Colonic mucosa (tissue), 4 donors: Measurements from ENCODE around the gene TBC1D32. TPM values are rescaled to one million over a fixed set of nuclear protein-coding genes. Genes with fewer than 3 reads are reported as not detected.
"Not testable (repeated sequence)": the region's sequence is repeated elsewhere in the genome, so short reads cannot be mapped to it uniquely, and the experiment has no call there.

Experiments
- DNase-seq: peaks from one replicate; pipeline ENCODE4 v3.0.0-alpha.2; 2020
- H3K27ac ChIP-seq: fragments of 200-600 bp; one replicate; pipeline ENCODE4 v1.8.0; 2021
- H3K27me3 ChIP-seq: fragments of 200-600 bp; one replicate; pipeline ENCODE4 v1.8.0; 2021
- H3K36me3 ChIP-seq: fragments of 200-600 bp; one replicate; pipeline ENCODE4 v1.8.0; 2021
- H3K4me1 ChIP-seq: fragments of 200-600 bp; one replicate; pipeline ENCODE4 v1.8.0; 2021; ENCODE audit warnings: mild to moderate bottlenecking
- H3K4me3 ChIP-seq: fragments of 200-600 bp; one replicate; pipeline ENCODE4 v1.8.0; 2021
- H3K9ac ChIP-seq, 2 donors: one replicate each; pipeline ENCODE4 v1.7.0; 2013; ENCODE audit warnings: control low read depth in 2 of 2, low read depth in 2 of 2, low read length in 2 of 2
- H3K9me3 ChIP-seq: fragments of 200-600 bp; one replicate; pipeline ENCODE4 v1.8.0; 2021
- intact Hi-C: fragments of 100-400 bp; cut with DNase I; formaldehyde crosslinking; loops from one replicate; pipeline ENCODE4 v1.14.1; 2022
- total RNA-seq, 2 donors: library from RNA; stranded (reverse); fragmentation: NEBNext Ultra II Directional in 1 of 2; extraction: Animal tissue kit (Norgen Biotek cat#: 25700) in 1 of 2; gene quantifications; one replicate each; pipeline ENCODE4 v1.2.1, GENCODE V29; 2021
- TF ChIP-seq, protein P1 (sequence below): fragments of 200-600 bp; IDR thresholded peaks from one replicate; pipeline ENCODE4 v1.8.0; 2022; ENCODE audit warnings: antibody characterized with exemption, mild to moderate bottlenecking
- donor health status: healthy.
- donor health status: DM: no; HTN: no; CAD: no.
- donor health status: DM: no; HTN: no; CAD: no.

TBC1D32 gene
- total RNA-seq, 2 donors from 2014 or later: 6.0 to 8.3 TPM

DNA sequence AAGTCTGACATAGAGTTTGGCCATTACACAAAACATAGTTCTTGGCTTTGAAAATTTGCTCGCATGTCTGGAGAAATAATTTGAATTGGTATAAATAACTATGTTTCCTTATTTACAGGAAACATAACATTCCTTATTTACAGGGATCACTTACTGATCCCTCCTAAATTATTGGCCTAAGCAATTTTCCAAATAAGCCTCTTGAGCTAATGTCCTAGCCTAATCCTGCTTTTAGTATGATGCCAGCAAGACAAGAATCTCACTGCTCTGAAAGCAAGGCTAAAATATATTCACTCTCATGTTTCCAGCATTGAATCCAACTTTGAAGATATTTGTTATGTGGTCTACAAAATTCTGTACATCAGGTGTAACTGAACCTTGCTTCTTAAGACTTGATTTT is 4.1 kb upstream of the TBC1D32 start:
- Histone ChIP-seq H3K27ac (no peak overlapping the region), H3K4me3 (no peak overlapping the region), H3K9me3 (no peaks in the 10 kb centered on the region), H3K9ac (no peak overlapping the region), H3K36me3 (no peaks in the 10 kb centered on the region), H3K4me1 (no peaks in the 10 kb centered on the region), H3K27me3 (no peaks in the 10 kb centered on the region)
- no peak for DNase-seq
- intact Hi-C loops: no loop called here
- TF ChIP-seq, protein P1, sequence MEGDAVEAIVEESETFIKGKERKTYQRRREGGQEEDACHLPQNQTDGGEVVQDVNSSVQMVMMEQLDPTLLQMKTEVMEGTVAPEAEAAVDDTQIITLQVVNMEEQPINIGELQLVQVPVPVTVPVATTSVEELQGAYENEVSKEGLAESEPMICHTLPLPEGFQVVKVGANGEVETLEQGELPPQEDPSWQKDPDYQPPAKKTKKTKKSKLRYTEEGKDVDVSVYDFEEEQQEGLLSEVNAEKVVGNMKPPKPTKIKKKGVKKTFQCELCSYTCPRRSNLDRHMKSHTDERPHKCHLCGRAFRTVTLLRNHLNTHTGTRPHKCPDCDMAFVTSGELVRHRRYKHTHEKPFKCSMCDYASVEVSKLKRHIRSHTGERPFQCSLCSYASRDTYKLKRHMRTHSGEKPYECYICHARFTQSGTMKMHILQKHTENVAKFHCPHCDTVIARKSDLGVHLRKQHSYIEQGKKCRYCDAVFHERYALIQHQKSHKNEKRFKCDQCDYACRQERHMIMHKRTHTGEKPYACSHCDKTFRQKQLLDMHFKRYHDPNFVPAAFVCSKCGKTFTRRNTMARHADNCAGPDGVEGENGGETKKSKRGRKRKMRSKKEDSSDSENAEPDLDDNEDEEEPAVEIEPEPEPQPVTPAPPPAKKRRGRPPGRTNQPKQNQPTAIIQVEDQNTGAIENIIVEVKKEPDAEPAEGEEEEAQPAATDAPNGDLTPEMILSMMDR: no peak

DNA sequence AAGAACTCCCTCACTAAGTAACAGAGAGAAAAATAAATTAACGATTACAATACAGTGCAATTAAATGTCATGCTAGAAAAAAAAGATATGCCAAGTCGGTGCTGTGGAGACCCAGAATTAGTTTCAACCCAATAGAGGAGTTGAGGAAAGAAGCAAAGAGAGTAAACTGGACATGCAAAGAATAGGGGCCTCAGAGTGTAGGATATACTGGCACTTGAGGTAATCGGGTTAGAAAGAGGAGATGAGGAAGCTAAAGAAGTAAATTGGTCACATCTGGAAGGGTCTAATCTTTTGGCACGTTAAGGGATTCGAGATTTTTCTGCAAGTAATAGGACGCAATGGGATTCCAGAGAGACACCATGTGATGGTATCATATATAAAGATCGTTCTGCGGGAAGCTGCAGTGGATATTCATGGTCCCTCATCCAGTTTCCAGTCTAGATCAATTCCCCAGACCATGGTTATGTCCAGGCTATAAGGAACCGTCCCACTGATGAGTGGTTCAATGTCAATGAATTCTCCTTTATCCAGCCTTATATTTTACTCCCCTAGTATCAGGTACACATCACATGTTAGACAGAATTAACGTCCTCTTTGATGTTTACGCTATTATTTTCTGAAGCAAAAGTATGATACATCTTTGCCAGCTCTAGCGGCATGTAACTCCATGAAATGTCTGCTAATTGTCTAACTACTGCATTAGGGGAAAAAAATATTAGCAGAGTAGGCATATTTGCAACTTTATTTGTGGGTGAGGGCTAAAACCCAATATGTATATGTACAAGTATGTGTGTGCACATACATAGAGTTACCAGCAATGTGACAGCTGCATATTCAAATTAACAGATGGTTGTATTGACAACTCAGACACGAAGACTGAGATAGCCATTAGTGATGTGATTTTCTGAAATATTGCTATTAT is 1.1 kb upstream of the TBC1D32 start:
- Histone ChIP-seq H3K4me1 (no peaks in the 10 kb centered on the region), H3K27ac (peak overlapping the region; percentile 93), H3K9ac (peak overlapping the region; percentile 39 to 53), H3K36me3 (no peaks in the 10 kb centered on the region), H3K9me3 (no peaks in the 10 kb centered on the region), H3K4me3 (peak overlapping the region; percentile 62), H3K27me3 (no peaks in the 10 kb centered on the region)
- TF ChIP-seq, protein P1: no peak
- no peak for DNase-seq
- intact Hi-C loops: no loop called here

DNA sequence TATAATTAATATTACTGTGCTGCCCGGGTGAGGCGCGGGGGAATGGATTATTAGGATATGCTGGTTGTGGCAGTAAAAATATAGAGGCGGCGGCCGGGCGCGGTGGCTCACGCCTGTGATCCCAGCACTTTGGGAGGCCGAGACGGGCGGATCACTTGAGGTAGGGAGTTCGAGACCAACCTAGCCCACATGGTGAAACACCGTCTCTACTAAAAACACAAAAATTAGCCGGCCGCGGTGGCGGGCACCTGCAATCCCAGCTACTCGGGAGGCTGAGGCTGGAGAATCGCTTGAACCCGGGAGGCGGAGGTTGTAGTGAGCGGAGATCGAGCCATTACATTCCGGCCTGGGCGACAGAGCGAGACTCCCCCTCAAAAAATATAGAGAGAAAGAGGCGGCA is 586 bp downstream of the TBC1D32 start:
- Histone ChIP-seq H3K9ac (peak overlapping the region in 1 of 2 donors; percentile 39), H3K4me3 (peak overlapping the region; percentile 62)
- H3K36me3 ChIP-seq, H3K27me3 ChIP-seq, H3K9me3 ChIP-seq, H3K4me1 ChIP-seq, intact Hi-C loops, DNase-seq, H3K27ac ChIP-seq: not testable (repeated sequence)

DNA sequence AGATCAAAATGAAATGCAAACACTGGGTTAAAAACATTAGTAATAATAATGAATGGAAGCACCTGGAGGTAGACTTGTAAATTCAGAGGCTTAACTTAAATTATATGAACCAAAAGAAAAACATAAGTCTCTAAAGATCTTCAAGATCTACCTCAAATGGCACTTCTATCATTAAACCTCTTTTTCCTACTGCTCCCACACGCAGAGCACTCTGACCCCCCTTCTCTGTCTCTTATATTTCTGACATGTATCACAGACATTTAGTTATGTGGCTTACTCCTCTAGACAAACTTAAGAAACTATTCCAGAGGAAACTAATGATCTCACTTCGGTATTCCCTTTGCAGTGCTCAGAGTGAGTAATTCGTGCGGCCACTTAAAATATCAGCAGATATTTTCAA is 1.1 kb downstream of the TBC1D32 start:
- H3K27me3 ChIP-seq: no peaks in the 10 kb centered on the region
- H3K4me1 ChIP-seq: no peaks in the 10 kb centered on the region
- no peak overlapping the region for H3K9ac ChIP-seq
- no peaks in the 10 kb centered on the region for H3K9me3 ChIP-seq
- no peak for DNase-seq
- intact Hi-C loops: no loop called here
- TF ChIP-seq, protein P1: no peak
- no peak overlapping the region for H3K4me3 ChIP-seq
- H3K36me3 ChIP-seq: no peaks in the 10 kb centered on the region
- H3K27ac ChIP-seq: no peak overlapping the region

DNA sequence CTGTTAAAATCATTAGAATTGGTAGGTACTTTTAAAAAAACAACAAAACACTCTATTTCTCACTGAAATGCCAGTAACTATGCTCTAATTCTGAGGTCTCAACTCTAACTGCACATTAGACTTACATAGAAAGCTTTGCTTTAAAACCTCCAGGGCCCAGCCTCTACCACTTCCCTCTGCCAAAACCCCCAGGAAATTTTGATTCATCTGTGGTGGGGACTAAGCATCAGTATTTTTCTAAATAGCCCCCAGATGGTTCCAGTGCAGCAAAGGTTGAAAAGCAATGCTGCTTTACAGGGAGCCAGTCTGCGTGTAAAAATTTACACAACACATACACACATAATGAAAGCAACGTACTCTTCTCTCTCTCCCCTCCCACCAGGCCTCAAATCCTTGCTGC is 3.8 kb downstream of the TBC1D32 start:
- H3K27me3 ChIP-seq: no peaks in the 10 kb centered on the region
- intact Hi-C loops: no loop called here
- TF ChIP-seq, protein P1: no peak
- no peak for DNase-seq
- H3K9ac ChIP-seq: no peak overlapping the region
- no peaks in the 10 kb centered on the region for H3K9me3 ChIP-seq
- H3K27ac ChIP-seq: no peak overlapping the region
- no peak overlapping the region for H3K4me3 ChIP-seq
- no peaks in the 10 kb centered on the region for H3K36me3 ChIP-seq
- no peaks in the 10 kb centered on the region for H3K4me1 ChIP-seq

DNA sequence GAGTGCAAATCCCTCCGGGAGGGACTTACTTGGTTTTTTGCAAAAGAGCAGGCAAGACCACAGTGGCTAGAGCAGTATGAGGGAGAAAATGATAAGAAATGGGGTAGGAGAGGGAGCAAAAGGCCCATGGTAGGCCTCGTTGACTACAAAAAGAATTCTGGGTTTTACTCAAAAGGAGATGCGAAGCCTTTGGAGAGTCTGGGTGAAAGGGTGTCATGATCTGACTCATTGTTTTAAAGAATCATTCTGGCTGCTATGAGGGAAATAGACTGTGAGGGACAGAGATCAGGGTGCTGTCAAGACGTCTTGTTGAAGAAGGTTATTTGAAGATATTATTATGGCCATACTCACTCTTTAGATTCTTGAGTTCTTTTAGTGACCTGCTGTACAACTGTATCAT is 13.0 kb downstream of the TBC1D32 start:
- Histone ChIP-seq H3K4me1 (no peaks in the 10 kb centered on the region), H3K27me3 (no peaks in the 10 kb centered on the region), H3K9ac (no peak overlapping the region), H3K36me3 (no peaks in the 10 kb centered on the region), H3K27ac (no peak overlapping the region), H3K4me3 (no peak overlapping the region), H3K9me3 (no peaks in the 10 kb centered on the region)
- no peak for DNase-seq
- intact Hi-C loops: no loop called here
- TF ChIP-seq, protein P1: no peak
